Hippocampal formation (tissue), 2 donors: ENCODE results near the gene TIMP2.
A peak's percentile ranks its signal among the peaks of the same experiment; 100 is the strongest.
"Not testable (repeated sequence)": the region's sequence is repeated elsewhere in the genome, so short reads cannot be mapped to it uniquely, and the experiment has no call there.

ENCODE experiments used
- DNase-seq, 2 donors: peaks; one replicate each; lab custom pipeline; 2025; lab: John Stamatoyannopoulos, UW

Gene TIMP2

GRCh38 chr17:78956254-78956653 is 31.1 kb upstream of the TIMP2 start:
- DNase-seq, result no peak

GRCh38 chr17:78954684-78955083 is 29.5 kb upstream of the TIMP2 start:
- DNase-seq, result no peak

GRCh38 chr17:78953356-78954350 is 28.5 kb upstream of the TIMP2 start:
- no peak for DNase-seq

DNA sequence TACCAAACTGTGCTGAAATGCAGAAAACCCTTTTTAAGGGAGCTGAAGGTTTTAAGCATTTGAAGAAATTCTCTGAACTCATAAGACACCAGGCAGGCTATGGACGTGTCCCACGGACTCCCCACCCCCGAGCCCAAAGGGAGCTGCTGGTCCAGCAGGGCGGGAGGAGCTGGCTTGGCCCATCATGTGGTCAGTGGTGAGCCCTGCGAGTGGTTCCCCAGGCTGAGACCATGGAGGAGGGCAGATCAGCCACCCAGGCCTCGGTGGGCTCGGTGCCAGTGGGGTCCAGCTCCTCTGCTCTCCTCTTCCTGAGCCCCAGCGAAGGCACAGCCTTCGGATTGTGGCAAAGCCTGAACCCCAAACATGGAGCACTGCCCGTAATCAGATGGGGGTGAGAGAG is 27.5 kb upstream of the TIMP2 start:
- no peak for DNase-seq

DNA sequence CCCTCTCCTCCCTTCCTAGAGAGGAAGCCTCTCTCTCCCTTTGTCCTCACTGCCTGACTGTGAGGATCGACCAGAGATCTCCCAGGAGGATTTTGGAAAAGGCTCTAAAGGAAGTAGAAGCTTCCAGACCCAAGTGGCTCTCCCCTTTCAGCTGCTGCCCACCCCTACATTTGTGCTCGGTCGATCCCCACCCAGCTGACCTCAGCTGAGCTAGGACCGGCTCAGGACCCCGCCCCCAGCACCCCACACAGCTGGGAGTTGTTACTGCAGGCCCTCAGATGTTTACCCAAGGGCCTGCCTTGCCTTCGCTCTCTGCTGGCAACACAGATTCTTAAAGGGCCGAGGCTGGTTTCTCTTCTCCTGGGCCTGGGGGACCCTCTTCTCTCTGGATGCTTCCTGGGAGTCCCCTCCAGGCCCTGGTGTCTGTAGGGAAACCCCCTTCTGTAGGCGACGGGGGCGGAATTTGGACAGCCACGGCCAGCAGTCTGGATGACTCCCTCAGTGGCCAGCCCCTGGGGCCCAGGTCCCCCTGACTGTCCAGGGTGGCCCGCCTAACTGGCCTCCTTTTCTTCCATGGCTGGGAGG is 26.9 kb upstream of the TIMP2 start:
- no peak for DNase-seq

DNA sequence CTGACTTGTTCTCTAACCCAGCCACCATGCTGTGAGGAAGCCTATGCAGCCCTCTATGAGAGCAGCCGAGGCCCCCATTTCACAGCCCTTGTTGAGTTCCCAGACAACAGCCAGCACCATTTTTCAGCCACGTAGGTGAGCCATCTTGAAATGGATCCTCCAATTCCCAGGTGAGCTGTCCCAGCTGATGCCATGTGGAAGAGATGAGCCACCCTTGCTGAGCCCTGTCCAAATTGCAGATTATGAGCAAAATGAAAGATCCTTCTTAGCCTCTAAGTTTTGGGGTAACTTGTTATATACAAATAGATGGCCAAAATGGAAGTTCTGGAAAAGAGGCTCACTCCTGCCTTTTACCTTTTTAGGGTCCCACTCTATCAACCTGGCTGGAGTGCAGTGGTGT is 25.7 kb upstream of the TIMP2 start:
- DNase-seq, result no peak

- no peak for DNase-seq
These were observed 22.3 kb upstream of the TIMP2 start for GRCh38 chr17:78947235-78948149.

- DNase-seq, result no peak
These were observed 21.4 kb upstream of the TIMP2 start for GRCh38 chr17:78946631-78947030.

DNA sequence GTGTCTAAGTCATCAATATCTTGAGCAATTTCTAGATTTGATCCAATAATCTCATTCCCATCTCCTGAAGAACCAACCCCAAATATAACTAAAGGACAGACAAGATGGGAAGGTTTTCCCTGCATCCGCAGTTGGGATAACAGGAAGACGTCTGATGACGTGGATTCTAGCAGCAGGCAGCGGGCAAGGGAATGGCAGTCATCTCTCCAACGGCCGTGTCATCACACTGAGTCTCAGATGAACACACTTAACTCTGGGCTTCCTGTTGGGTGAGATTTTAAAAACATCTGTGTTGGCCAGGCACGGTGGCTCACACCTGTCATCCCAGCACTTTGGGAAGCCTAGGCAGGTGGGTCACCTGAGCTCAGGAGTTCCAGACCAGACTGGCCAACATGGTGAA is 20.9 kb upstream of the TIMP2 start:
- DNase-seq, result no peak

- DNase-seq, result not testable (repeated sequence)
These were observed 20.3 kb upstream of the TIMP2 start for GRCh38 chr17:78945455-78945854.

- no peak for DNase-seq
These were observed 19.8 kb upstream of the TIMP2 start for GRCh38 chr17:78944956-78945355.

GRCh38 chr17:78944026-78944425 is 18.8 kb upstream of the TIMP2 start:
- DNase-seq, result no peak

DNA sequence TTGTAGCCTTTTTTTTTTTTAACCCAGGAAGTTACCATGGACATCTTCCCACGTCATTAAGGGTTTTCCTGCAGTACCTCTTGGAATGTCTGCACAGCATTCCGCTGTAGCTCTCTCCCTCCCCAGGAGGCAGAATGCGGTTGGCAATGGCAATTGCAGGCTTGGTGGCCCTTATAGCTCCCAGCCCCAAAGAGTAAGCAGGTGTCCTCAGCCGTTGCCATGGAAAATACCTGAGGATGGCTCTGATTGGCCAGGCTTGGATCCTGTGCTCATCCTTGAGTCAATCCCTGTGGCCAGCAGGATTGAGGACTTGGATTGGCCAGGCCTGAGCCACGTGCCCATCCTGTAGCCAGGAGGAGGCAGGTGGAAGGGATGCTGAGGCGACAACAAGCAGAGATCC is 15.5 kb upstream of the TIMP2 start:
- no peak for DNase-seq

GRCh38 chr17:78940258-78940657 is 15.1 kb upstream of the TIMP2 start:
- DNase-seq, result no peak

- DNase-seq, result no peak
These were observed 14.4 kb upstream of the TIMP2 start for GRCh38 chr17:78939615-78940014.

DNA sequence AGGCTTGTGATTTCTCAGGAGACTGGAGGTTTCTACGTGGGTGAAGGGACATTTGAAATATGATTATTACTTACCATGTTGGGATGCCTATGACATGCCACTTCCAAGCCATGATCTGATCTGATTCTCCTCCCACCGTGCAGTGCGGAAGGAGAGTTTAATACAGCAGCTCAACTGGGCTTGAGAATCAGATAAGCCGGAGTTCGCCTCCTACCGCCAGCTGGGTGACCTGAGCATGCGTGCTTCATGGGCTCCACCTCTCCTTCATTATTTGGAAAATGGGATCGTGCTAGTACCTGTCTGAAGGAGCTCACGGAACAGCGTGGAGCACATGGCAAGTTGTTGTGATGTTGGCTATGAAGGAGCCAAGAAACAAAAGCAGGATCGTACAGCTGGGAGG is 12.4 kb upstream of the TIMP2 start:
- no peak for DNase-seq

GRCh38 chr17:78935419-78936323 is 10.5 kb upstream of the TIMP2 start:
- DNase-seq, result no peak

- no peak for DNase-seq
These were observed 9.7 kb upstream of the TIMP2 start for GRCh38 chr17:78934681-78935418.

DNA sequence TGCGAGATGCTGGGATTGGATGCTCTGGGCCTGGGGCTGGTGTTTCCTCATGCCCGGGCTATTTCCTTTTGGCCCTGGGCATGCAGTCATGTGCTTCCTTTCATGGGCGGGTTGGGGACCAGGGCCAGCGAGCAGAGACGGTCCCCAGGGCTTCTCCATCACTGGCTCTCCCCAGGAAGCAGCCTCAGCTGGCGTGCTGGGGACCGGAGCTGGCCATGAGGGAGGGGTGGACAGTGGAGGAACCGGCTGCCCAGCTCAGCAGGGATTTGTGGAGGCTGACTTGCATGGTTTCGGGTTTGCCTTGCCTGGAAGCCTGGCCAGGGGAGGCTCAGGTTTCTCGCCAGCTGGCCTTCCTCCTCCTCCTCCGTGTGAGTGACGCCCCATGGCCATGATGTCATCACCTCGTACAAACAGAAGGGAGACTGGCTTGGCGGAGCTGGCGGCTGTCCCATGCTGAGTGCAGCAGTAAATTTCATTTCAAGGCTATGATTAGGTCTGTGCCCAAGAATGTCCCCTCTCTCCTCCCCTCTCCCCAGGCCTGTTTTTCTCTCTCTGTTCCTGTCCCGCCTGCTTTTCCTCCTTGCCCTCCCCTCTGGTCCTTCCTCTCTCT is 8.9 kb upstream of the TIMP2 start:
- DNase-seq, result peak; percentile 53 to 74
